BLaER1 (cell line): ENCODE results near the gene NOTCH1.

ENCODE experiments used
- H3K27ac ChIP-seq: shearing (Covaris generic); formaldehyde crosslinking; 2 replicates; pipeline ENCODE4 v1.8.1; 2022
- H3K27me3 ChIP-seq: shearing (Covaris generic); formaldehyde crosslinking; 2 replicates; pipeline ENCODE4 v1.8.1; 2022
- H3K36me3 ChIP-seq: shearing (Covaris generic); formaldehyde crosslinking; 2 replicates; pipeline ENCODE4 v1.8.1; 2022
- H3K4me1 ChIP-seq: shearing (Covaris generic); formaldehyde crosslinking; 2 replicates; pipeline ENCODE4 v1.8.1; 2022
- H3K4me2 ChIP-seq: shearing (Covaris generic); formaldehyde crosslinking; 2 replicates; pipeline ENCODE4 v1.8.1; 2022
- H3K4me3 ChIP-seq: shearing (Covaris generic); formaldehyde crosslinking; 2 replicates; pipeline ENCODE4 v1.8.1; 2022
- H3K9ac ChIP-seq: shearing (Covaris generic); formaldehyde crosslinking; 2 replicates; pipeline ENCODE4 v1.8.1; 2022
- H3K9me3 ChIP-seq: shearing (Covaris generic); formaldehyde crosslinking; 2 replicates; pipeline ENCODE4 v1.8.1; 2022
- H4K20me1 ChIP-seq: shearing (Covaris generic); formaldehyde crosslinking; 2 replicates; pipeline ENCODE4 v1.8.1; 2022
- Cebpa-rat ChIP-seq: shearing (Covaris generic); IDR thresholded peaks from 2 replicates; pipeline ENCODE4 v1.8.1; 2022

NOTCH1 gene

DNA sequence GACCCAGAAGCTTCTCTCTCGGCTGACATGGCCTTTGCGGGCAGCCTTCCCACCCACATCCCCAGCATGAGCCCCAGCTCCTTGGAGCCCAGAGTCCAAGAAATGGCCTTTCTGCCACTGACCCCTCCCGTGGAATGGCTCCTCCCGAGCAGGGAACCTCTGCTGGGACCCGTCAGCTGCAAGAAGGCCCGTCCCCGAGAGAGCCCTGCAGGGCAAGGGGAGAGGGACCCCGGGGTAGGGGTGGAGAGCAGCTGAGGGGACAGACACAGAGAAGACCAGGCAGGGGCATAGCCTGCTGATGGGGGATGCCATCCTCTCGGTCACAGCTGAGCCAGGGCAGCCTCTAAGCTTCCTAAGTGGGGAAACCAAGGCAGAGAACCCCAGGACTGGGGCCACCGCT lies 11.2 kb upstream of the NOTCH1 start:
- peaks cover 29% of the 10 kb centered on the region for H3K9me3 ChIP-seq
- H3K4me1 ChIP-seq = peaks cover 22% of the 10 kb centered on the region
- no peak overlapping the region for H3K4me2 ChIP-seq
- H3K4me3 ChIP-seq = no peak overlapping the region
- no peak overlapping the region for H3K27ac ChIP-seq
- no peaks in the 10 kb centered on the region for H4K20me1 ChIP-seq
- no peaks in the 10 kb centered on the region for H3K27me3 ChIP-seq
- H3K36me3 ChIP-seq = peaks cover 4% of the 10 kb centered on the region; the same call in 1 of the 2 replicates
- H3K9ac ChIP-seq = no peak overlapping the region
- TF ChIP-seq Cebpa-rat = no peak

DNA sequence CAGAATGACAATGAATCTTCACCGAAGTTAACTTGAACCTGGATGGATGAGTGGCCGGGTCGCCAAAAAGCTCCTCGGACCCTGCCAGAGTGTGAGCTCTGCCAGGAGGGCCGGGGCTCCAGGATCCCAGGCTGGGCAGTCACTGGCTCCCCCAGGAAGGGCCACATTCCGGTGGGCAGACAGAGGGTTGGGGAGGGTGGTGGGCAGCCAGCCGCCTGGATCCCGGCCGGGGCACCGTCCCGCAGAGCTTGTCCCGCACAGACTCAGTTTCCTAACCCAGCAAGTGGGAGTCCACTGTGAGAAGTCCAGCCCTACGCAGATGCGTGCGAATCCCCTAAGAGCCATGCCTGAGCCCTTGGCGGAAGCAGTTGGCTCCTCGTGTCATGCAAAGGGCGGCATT lies 10.3 kb upstream of the NOTCH1 start:
- Histone ChIP-seq H3K4me2 (no peak overlapping the region), H3K9me3 (peaks cover 24% of the 10 kb centered on the region), H3K4me1 (peaks cover 31% of the 10 kb centered on the region), H3K36me3 (peaks cover 4% of the 10 kb centered on the region; the same call in 1 of the 2 replicates), H3K4me3 (no peak overlapping the region), H3K9ac (no peak overlapping the region), H3K27me3 (no peaks in the 10 kb centered on the region), H4K20me1 (no peaks in the 10 kb centered on the region), H3K27ac (no peak overlapping the region)
- TF ChIP-seq Cebpa-rat = no peak

DNA sequence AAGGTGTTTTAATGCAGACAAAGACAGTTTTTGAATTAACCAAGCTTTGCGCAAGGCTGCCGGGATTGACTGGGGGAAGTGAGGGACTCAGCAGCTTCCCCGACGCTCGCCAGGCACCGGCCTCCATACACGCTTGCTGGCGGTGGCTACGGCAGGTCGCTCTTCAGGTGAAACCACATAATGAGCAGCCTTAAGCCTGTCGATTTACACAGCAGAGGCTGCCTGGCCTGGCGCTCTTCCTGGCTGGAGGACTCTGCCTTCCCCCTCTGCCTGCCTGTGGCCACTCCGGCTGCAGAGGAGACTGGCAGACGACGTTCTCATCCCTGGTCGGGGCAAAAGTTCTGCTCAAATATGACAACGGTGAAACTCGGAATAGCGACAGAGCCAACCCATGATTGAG lies 9.0 kb upstream of the NOTCH1 start:
- Histone ChIP-seq H3K4me3 (no peak overlapping the region), H3K4me2 (no peak overlapping the region), H4K20me1 (no peaks in the 10 kb centered on the region), H3K27me3 (no peaks in the 10 kb centered on the region), H3K27ac (no peak overlapping the region), H3K36me3 (peaks cover 4% of the 10 kb centered on the region; the same call in 1 of the 2 replicates), H3K9ac (no peak overlapping the region), H3K4me1 (peaks cover 44% of the 10 kb centered on the region), H3K9me3 (peaks cover 11% of the 10 kb centered on the region)
- no peak for TF ChIP-seq Cebpa-rat

DNA sequence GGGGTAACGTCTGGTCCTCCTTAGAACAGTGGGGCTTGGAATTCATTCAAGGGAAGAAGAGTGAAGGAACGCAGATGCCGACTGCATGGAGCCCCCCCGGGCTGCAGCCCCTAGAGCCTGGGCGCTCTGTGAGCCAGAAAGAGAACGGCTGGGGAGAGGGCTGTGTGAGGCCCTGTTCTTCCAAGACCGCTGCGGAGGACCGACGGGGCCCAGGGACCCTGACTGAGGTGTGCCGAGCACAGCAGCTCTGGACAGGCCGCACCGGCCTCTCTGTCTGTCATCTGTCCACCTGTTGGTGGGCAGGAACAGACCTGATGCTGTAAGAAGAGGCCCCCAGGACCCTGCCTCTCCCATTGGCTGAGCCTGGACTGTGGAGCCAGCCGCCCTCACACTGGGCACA lies 7.7 kb upstream of the NOTCH1 start:
- H3K4me2 ChIP-seq = no peak overlapping the region
- H3K27me3 ChIP-seq = no peaks in the 10 kb centered on the region
- peaks cover 53% of the 10 kb centered on the region for H3K4me1 ChIP-seq
- no peak overlapping the region for H3K4me3 ChIP-seq
- no peak overlapping the region for H3K9ac ChIP-seq
- no peaks in the 10 kb centered on the region for H3K36me3 ChIP-seq
- H4K20me1 ChIP-seq = no peaks in the 10 kb centered on the region
- TF ChIP-seq Cebpa-rat = no peak
- H3K9me3 ChIP-seq = no peaks in the 10 kb centered on the region
- H3K27ac ChIP-seq = no peak overlapping the region

DNA sequence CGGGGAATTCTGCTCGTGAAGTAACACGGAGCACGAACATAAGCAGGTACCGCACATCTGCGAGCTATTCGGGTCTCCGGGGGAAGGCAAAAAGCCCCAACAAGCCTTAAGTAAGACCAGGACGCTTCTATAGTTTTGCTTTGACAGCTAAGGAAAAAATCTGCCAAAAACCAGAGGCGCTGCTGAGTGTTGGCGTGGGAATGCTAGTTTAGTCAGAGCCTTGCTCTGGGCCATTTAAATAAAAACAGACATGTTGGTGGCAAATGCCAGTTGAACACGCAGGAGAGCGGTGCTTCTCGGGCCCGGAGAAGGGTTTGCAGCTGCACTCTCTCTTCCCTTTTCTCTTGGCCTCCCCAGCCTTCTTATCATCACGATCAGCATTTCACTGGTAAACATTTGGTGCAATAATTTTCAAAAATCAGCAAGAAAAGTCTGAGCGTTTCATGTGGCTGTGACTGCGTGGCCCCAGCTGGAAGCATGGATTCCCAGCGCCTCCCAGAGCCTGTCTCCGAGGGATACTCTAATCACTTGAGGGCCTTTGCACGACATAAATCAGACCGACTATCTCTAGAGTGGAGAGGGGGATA lies 6.4 kb upstream of the NOTCH1 start:
- Histone ChIP-seq H3K36me3 (no peaks in the 10 kb centered on the region), H3K4me2 (peak overlapping the region; percentile 97), H3K9ac (no peak overlapping the region)

DNA sequence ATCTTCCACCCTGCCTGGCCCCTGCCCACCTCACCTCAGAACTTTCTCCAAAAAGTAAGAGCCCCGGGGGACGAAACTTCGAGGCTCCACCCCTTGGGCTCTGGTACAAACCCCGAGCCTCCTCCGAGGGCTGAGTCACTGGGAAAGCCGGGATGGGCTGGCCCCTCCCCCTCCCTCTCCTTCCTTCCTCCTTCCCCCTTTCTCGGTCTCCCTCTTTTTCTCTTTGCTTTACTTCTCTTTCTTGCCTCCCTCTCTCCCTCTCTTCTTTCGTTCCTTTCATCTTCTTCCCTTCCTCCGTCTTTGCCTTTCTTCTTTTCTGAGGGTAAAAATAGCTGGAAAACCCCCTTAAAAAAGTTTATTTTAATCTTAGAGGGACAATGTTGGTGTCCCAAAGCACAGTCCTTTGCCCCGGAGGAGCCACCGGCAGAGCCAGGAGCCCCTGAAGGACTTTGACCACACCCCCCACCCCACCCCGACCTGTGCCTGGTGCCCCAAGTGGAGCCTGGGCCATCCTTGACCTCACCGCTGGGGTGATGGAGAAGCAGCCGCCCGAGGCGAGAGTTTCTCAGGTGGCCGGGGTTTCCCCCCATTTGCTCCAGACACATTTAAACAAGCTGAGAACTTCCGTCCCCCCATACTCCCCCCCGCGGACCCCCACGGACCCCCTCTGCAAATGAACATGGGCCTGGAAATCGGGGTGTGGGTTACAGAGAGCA lies 5.7 kb upstream of the NOTCH1 start:
- Histone ChIP-seq H3K27me3 (no peaks in the 10 kb centered on the region), H3K36me3 (no peaks in the 10 kb centered on the region), H3K9me3 (no peaks in the 10 kb centered on the region), H3K4me3 (peak overlapping the region; percentile 41; the same call in 1 of the 2 replicates), H3K9ac (peak overlapping the region; percentile 55; the same call in 1 of the 2 replicates), H3K4me2 (peak overlapping the region; percentile 97), H4K20me1 (no peaks in the 10 kb centered on the region), H3K4me1 (peaks cover 67% of the 10 kb centered on the region), H3K27ac (peak overlapping the region; percentile 53; the same call in 1 of the 2 replicates)
- no peak for TF ChIP-seq Cebpa-rat

More for the DNA sequence above, 6.4 kb upstream of the NOTCH1 start:
- no peaks in the 10 kb centered on the region for H3K9me3 ChIP-seq
- H3K4me1 ChIP-seq = peaks cover 61% of the 10 kb centered on the region
- no peaks in the 10 kb centered on the region for H4K20me1 ChIP-seq
- H3K27ac ChIP-seq = peak overlapping the region; percentile 32; the same call in 1 of the 2 replicates
- H3K4me3 ChIP-seq = no peak overlapping the region
- no peaks in the 10 kb centered on the region for H3K27me3 ChIP-seq
- no peak for TF ChIP-seq Cebpa-rat

DNA sequence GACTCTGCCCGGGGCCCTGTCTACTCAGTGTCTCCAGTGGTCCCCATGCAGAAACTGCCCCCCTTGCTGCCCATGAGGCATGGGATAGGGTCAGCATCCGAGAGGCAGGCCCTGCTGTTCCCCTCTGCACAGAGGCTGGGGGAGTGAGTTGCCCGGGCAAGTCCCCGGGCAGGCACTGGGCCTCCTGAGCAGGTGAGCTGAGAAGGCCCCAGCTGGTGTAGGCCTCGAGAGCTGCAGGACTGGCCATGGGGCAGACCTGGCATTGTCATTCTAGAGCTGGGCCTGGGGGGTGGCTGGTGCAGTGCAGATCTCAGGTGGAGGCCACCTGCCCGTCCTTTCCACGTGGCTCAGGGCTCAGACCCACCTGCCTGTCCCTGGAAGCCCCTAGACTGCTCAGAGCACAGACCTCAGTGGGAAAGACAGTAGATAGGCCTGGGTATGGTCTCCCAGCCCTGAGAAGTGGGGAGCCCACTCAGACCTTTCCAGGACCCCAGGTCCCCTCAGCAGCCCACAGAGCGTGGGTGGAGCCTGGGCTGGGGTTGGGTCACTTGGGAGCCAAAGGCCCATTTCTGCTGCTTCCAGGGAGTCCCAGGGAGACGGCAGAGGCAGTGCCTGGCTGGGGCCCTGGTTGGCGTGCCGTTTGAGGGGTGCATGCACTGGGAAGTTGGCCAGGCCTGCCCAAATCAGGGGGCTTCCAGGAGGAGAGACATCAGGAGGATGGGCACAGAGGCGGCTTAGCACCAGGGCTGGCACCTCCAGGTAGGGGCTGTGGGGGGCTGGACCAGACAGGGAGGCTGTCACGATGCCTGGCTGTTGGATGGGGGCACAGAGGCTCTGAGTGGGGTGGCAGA lies 4.8 kb upstream of the NOTCH1 start:
- peaks cover 71% of the 10 kb centered on the region for H3K4me1 ChIP-seq
- H3K4me2 ChIP-seq = peak overlapping the region; percentile 97
- no peaks in the 10 kb centered on the region for H3K27me3 ChIP-seq
- H3K36me3 ChIP-seq = no peaks in the 10 kb centered on the region
- peak overlapping the region; percentile 26 for H3K9ac ChIP-seq
- H3K27ac ChIP-seq = peak overlapping the region; percentile 63
- H3K4me3 ChIP-seq = no peak overlapping the region
- no peak for TF ChIP-seq Cebpa-rat
- H4K20me1 ChIP-seq = no peaks in the 10 kb centered on the region
- no peaks in the 10 kb centered on the region for H3K9me3 ChIP-seq

DNA sequence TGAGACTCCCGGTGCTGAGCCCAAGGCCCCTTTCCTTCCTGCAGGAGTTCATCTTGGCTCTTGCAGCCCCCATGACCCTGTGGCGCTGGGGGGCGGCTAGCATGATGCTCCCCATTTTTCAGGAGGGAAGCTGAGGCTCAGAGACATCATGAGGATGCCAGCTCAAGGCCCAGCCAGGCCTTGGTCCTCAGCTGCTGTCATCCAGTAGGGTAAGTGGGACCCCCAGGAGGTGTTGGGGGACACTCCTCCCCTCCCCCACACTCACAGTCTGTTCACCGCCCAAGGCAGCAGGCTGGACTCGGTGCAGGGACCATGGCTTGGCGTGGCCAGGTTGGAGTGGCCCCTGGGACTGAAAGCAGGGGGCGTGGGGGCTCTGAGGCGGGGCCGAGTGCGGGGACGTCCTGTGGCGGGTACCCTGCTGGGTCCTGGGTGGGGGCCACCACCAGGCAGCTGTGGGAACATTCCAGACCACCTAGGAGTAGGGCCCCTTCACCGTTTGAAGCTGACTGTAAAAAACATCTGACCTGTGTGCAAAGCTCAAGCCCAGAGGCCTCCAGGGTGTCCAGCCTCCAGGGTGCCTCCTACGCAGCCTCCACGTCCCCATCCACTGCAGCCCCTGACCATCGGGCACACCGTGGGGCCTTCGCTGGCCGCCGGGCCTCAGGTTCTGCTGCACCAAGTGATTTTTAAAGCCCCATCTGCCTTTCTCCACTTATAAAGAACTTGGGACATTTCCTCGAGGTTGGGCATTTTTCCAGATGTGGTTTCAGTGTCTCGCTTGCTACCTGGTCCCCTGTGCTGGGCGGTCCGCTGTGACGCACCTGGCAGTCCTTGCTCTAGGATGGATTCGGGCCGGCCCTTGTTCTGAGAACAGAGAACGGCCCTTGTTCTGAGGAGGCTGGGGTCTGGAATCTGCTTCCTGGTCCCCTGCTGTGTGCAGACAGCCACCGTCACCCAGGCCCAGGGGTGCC lies 3.4 kb upstream of the NOTCH1 start:
- H3K27ac ChIP-seq = peak overlapping the region; percentile 63
- peaks cover 74% of the 10 kb centered on the region for H3K4me1 ChIP-seq
- no peak for TF ChIP-seq Cebpa-rat
- H3K9me3 ChIP-seq = no peaks in the 10 kb centered on the region
- H3K36me3 ChIP-seq = no peaks in the 10 kb centered on the region
- no peaks in the 10 kb centered on the region for H3K27me3 ChIP-seq
- peaks cover 13% of the 10 kb centered on the region for H4K20me1 ChIP-seq
- no peak overlapping the region for H3K4me3 ChIP-seq
- peak overlapping the region; percentile 97 for H3K4me2 ChIP-seq
- no peak overlapping the region for H3K9ac ChIP-seq
